ENCODE data around the gene METTL14. TPM values are rescaled to one million over a fixed set of nuclear protein-coding genes. Genes with fewer than 3 reads are reported as not detected.

Gene METTL14
- total RNA-seq, 1 donor from 2014 or later: 32.9 TPM

DNA sequence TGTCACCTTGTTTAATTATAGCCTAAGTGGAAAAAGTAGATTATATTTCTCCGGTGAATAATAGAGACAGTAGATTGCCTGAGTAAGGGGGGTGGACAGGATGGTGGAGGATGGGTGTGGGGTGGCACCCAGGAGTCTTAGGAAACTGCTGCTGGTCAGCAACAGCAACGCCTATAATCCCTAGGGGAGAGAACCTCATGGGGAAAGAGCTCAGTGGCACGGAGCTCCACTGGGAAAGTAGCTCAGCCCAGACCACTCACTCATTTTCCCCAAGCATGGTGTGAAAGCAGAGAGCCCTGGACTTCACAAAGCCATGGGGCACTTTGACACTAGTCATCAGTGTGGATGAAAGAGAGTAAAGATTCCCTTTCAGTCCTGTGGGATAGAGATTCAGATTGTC lies 31.1 kb downstream of the METTL14 start:
- H3K4me3 ChIP-seq (ENCODE audit: low read depth, low read length): no peak overlapping the region
- no peak for DNase-seq (ENCODE audit: low read depth)
- TF ChIP-seq, protein P1, sequence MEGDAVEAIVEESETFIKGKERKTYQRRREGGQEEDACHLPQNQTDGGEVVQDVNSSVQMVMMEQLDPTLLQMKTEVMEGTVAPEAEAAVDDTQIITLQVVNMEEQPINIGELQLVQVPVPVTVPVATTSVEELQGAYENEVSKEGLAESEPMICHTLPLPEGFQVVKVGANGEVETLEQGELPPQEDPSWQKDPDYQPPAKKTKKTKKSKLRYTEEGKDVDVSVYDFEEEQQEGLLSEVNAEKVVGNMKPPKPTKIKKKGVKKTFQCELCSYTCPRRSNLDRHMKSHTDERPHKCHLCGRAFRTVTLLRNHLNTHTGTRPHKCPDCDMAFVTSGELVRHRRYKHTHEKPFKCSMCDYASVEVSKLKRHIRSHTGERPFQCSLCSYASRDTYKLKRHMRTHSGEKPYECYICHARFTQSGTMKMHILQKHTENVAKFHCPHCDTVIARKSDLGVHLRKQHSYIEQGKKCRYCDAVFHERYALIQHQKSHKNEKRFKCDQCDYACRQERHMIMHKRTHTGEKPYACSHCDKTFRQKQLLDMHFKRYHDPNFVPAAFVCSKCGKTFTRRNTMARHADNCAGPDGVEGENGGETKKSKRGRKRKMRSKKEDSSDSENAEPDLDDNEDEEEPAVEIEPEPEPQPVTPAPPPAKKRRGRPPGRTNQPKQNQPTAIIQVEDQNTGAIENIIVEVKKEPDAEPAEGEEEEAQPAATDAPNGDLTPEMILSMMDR (IDR thresholded peaks at IDR 0.05; ENCODE audit: insufficient read depth, low read length, severe bottlenecking): no peak
- no peaks in the 10 kb centered on the region for H3K27me3 ChIP-seq (ENCODE audit: control insufficient read depth, insufficient read depth, low read length)
- FAIRE-seq: no peak
- H3K36me3 ChIP-seq (ENCODE audit: control insufficient read depth, insufficient read depth, low read length): no peaks in the 10 kb centered on the region

DNA sequence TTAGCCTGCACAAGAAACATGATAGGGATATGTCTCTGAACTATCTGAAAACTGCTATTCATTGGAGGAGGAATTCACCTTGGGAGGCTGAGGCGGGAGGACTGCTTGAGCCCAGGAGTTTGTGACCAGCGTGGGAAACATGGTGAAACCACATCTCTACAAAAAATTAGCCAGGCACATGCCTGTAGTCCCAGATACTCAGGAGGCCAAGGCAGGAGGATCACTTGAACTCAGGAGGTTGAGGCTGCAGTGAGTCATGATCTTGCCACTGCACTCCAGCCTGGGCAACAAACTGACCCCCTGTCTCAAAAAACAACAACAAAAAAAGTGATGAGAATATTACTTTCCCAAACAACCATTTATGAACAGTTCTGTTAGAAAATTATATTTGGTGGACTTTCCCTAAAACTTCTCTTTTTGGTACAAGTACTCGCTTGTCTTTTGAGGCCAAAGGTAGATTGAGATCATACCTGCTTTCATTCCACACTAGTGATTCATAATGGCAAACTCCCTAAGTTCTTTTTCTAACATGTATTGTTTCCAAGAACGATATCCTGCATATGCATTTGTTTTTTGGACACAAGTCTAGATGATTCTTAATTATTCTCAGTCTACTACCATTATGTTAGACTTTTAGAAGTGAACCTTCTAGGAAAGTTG lies 33.4 kb downstream of the METTL14 start:
- TF ChIP-seq, protein P1 (IDR thresholded peaks at IDR 0.05; ENCODE audit: insufficient read depth, low read length, severe bottlenecking): no peak
- Histone ChIP-seq H3K27me3 (ENCODE audit: control insufficient read depth, insufficient read depth, low read length) (no peaks in the 10 kb centered on the region), H3K4me3 (ENCODE audit: low read depth, low read length) (no peak overlapping the region), H3K36me3 (ENCODE audit: control insufficient read depth, insufficient read depth, low read length) (no peaks in the 10 kb centered on the region)
- DNase-seq (ENCODE audit: low read depth): peak; percentile 91
- FAIRE-seq: no peak

DNA sequence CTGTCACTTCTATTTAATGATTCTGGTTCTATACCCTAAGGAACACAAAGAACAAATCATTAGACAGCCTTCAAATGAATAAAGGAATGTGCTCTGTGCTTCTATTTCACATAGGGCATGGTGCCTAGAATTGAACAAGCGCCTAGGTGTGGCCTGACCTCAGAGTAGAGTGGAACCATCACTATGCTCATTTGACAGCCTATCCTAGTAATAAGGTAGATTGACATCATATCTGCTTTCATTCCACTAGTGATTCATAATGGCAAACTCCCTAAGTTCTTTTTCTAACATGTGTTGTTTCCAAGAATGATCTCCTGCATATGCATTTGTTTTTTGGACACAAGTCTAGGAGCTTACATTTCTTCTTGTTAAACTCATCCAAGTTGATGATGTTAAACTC lies 36.6 kb downstream of the METTL14 start:
- Histone ChIP-seq H3K4me3 (ENCODE audit: low read depth, low read length) (no peak overlapping the region), H3K27me3 (ENCODE audit: control insufficient read depth, insufficient read depth, low read length) (no peaks in the 10 kb centered on the region), H3K36me3 (ENCODE audit: control insufficient read depth, insufficient read depth, low read length) (no peaks in the 10 kb centered on the region)
- DNase-seq (ENCODE audit: low read depth) (no peak), FAIRE-seq (no peak)
- TF ChIP-seq, protein P1 (IDR thresholded peaks at IDR 0.05; ENCODE audit: insufficient read depth, low read length, severe bottlenecking): no peak

DNA sequence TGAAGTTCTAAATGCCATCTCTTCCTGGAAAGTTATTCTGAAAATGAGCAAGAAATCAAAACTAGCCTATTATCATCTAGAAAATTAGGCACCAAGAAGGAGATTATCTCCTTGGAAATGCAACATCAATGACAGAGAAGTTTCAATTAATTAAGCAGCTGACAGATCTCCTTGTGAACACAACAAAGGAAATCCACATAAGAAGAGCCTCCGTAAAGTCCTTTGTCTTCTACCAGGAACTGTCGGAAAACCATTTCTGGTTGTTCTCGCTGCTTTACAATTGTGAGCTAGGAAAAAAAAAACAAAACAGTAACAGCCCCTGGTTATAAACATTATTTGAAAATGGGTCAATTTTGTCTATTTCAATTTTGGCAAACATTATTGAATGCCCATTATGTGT lies 38.2 kb downstream of the METTL14 start:
- no peaks in the 10 kb centered on the region for H3K36me3 ChIP-seq (ENCODE audit: control insufficient read depth, insufficient read depth, low read length)
- DNase-seq (ENCODE audit: low read depth): no peak

DNA sequence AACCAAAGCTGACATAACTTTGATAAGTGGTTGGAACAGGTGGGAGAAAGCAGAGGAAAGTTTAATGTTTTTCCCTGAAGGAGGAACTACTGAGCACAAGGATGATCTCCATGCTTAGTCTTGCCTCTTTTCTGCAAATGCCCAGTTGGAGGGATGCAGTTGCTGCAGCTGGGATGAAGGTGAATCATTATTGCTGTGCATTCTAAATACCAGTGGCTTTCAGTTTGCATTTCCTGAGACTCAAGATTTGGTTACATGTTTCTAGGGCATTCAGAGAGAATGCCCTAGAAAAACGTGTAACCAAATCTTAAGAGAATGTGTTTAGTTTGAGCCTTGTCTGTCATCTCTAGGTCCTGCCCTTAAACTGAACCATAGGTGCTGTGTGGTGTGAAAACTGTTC lies 42.2 kb downstream of the METTL14 start:
- Histone ChIP-seq H3K36me3 (ENCODE audit: control insufficient read depth, insufficient read depth, low read length) (no peaks in the 10 kb centered on the region), H3K27me3 (ENCODE audit: control insufficient read depth, insufficient read depth, low read length) (no peaks in the 10 kb centered on the region), H3K4me3 (ENCODE audit: low read depth, low read length) (no peak overlapping the region)
- FAIRE-seq (no peak), DNase-seq (ENCODE audit: low read depth) (no peak)
- TF ChIP-seq, protein P1 (IDR thresholded peaks at IDR 0.05; ENCODE audit: insufficient read depth, low read length, severe bottlenecking): no peak

More for the DNA sequence above, 38.2 kb downstream of the METTL14 start:
- Histone ChIP-seq H3K27me3 (ENCODE audit: control insufficient read depth, insufficient read depth, low read length) (no peaks in the 10 kb centered on the region), H3K4me3 (ENCODE audit: low read depth, low read length) (no peak overlapping the region)
- no peak for FAIRE-seq
- TF ChIP-seq, protein P1 (IDR thresholded peaks at IDR 0.05; ENCODE audit: insufficient read depth, low read length, severe bottlenecking): no peak

Measured in bronchial epithelial cell (primary cell).